GM12878 (cell line): Measurements from ENCODE around the gene TCHP.

Experiments
- ASH2L ChIP-seq: fragments of 300-600, 200-600 bp; sonication (generic); IDR thresholded peaks from 2 replicates; pipeline ENCODE4 v1.6.1; 2017; ENCODE audit warnings: low read depth, mild to moderate bottlenecking, borderline replicate concordance
- BCL11A ChIP-seq: IDR thresholded peaks from 2 replicates; pipeline ENCODE4 v1.6.1; 2011; ENCODE audit warnings: low read depth, low read length
- CREM ChIP-seq: IDR thresholded peaks from 2 replicates; pipeline ENCODE4 v1.6.1; 2014; ENCODE audit warnings: antibody characterized with exemption, low read depth
- GABPA ChIP-seq: IDR thresholded peaks from 2 replicates; pipeline ENCODE4 v1.6.1; 2014; ENCODE audit warnings: antibody characterized with exemption, low read depth, mild to moderate bottlenecking, inconsistent platforms
- MYB ChIP-seq: fragments of 150-350 bp; IDR thresholded peaks from 2 replicates; pipeline ENCODE4 v1.6.1; 2014; ENCODE audit warnings: mild to moderate bottlenecking, low read depth, low read length, borderline replicate concordance
- RAD21 ChIP-seq: IDR thresholded peaks from 2 replicates; pipeline ENCODE4 v1.6.1; 2011; ENCODE audit warnings: mild to moderate bottlenecking, low read depth, low read length, moderate library complexity; ENCODE audit not compliant: insufficient read depth
- YY1 ChIP-seq: IDR thresholded peaks from 2 replicates; pipeline ENCODE4 v1.6.1; 2011; ENCODE audit warnings: low read depth, mild to moderate bottlenecking, low read length
- ZNF207 ChIP-seq: fragments of 450-650 bp; IDR thresholded peaks from 2 replicates; pipeline ENCODE4 v1.6.1; 2014; ENCODE audit warnings: antibody characterized with exemption, mild to moderate bottlenecking, borderline replicate concordance
- TF ChIP-seq, protein P1 (sequence below), 3 experiments: IDR thresholded peaks in 2 of 3; conservative IDR thresholded peaks in 1 of 3; 2 replicates each; pipeline ENCODE4 v1.5.1; 2011; ENCODE audit warnings: low read depth in 3 of 3, low read length in 3 of 3, mild to moderate bottlenecking in 3 of 3, control low read depth in 2 of 3, moderate library complexity in 2 of 3, inconsistent platforms in 1 of 3, mixed read lengths in 1 of 3; ENCODE audit not compliant: control insufficient read depth in 2 of 3, insufficient read depth in 1 of 3; ENCODE audit errors: extremely low read depth in 1 of 3
- TF ChIP-seq, protein P2 (sequence below): fragments of 450-650 bp; IDR thresholded peaks from 2 replicates; pipeline ENCODE4 v1.6.1; 2017; ENCODE audit warnings: mild to moderate bottlenecking, low read depth, inconsistent platforms; ENCODE audit not compliant: poor library complexity, severe bottlenecking
- TF ChIP-seq, protein P3 (sequence below): IDR thresholded peaks from 2 replicates; pipeline ENCODE4 v1.6.1; 2012; ENCODE audit warnings: mild to moderate bottlenecking, low read depth, low read length

DNA sequence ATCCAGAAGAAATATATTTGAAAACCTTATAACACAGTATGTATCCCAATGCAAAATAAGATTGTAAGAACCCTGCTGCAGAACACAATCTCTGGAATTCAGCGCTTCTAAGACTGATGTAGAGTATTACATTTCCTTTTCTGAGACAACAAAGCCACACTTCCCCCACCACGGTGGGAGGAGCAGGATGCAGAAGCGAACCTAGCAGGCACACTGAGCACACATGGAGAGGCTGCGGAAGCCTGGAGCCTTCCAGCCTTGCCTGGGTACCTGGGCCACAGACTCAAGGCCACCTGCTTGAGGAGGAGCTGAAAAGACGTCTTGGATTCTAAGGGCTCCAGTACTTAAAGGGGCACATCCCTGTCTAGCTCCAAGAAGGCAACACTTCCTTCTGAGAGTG is 46.4 kb downstream of the TCHP start:
- TF ChIP-seq GABPA (no peak), CREM (no peak), ZNF207 (no peak), RAD21 (no peak), BCL11A (no peak), MYB (no peak), YY1 (no peak), ASH2L (no peak)
- TF ChIP-seq, protein P1, sequence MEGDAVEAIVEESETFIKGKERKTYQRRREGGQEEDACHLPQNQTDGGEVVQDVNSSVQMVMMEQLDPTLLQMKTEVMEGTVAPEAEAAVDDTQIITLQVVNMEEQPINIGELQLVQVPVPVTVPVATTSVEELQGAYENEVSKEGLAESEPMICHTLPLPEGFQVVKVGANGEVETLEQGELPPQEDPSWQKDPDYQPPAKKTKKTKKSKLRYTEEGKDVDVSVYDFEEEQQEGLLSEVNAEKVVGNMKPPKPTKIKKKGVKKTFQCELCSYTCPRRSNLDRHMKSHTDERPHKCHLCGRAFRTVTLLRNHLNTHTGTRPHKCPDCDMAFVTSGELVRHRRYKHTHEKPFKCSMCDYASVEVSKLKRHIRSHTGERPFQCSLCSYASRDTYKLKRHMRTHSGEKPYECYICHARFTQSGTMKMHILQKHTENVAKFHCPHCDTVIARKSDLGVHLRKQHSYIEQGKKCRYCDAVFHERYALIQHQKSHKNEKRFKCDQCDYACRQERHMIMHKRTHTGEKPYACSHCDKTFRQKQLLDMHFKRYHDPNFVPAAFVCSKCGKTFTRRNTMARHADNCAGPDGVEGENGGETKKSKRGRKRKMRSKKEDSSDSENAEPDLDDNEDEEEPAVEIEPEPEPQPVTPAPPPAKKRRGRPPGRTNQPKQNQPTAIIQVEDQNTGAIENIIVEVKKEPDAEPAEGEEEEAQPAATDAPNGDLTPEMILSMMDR (IDR thresholded peaks at IDR 0.05 in 2 of 3, conservative IDR thresholded peaks at IDR 0.05 in 1 of 3; ENCODE audit: control insufficient read depth in 2 of 3, extremely low read depth in 1 of 3, insufficient read depth in 1 of 3, low read depth in 3 of 3, low read length in 3 of 3) = no peak
- TF ChIP-seq, protein P2, sequence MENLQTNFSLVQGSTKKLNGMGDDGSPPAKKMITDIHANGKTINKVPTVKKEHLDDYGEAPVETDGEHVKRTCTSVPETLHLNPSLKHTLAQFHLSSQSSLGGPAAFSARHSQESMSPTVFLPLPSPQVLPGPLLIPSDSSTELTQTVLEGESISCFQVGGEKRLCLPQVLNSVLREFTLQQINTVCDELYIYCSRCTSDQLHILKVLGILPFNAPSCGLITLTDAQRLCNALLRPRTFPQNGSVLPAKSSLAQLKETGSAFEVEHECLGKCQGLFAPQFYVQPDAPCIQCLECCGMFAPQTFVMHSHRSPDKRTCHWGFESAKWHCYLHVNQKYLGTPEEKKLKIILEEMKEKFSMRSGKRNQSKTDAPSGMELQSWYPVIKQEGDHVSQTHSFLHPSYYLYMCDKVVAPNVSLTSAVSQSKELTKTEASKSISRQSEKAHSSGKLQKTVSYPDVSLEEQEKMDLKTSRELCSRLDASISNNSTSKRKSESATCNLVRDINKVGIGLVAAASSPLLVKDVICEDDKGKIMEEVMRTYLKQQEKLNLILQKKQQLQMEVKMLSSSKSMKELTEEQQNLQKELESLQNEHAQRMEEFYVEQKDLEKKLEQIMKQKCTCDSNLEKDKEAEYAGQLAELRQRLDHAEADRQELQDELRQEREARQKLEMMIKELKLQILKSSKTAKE = no peak
- TF ChIP-seq, protein P3, sequence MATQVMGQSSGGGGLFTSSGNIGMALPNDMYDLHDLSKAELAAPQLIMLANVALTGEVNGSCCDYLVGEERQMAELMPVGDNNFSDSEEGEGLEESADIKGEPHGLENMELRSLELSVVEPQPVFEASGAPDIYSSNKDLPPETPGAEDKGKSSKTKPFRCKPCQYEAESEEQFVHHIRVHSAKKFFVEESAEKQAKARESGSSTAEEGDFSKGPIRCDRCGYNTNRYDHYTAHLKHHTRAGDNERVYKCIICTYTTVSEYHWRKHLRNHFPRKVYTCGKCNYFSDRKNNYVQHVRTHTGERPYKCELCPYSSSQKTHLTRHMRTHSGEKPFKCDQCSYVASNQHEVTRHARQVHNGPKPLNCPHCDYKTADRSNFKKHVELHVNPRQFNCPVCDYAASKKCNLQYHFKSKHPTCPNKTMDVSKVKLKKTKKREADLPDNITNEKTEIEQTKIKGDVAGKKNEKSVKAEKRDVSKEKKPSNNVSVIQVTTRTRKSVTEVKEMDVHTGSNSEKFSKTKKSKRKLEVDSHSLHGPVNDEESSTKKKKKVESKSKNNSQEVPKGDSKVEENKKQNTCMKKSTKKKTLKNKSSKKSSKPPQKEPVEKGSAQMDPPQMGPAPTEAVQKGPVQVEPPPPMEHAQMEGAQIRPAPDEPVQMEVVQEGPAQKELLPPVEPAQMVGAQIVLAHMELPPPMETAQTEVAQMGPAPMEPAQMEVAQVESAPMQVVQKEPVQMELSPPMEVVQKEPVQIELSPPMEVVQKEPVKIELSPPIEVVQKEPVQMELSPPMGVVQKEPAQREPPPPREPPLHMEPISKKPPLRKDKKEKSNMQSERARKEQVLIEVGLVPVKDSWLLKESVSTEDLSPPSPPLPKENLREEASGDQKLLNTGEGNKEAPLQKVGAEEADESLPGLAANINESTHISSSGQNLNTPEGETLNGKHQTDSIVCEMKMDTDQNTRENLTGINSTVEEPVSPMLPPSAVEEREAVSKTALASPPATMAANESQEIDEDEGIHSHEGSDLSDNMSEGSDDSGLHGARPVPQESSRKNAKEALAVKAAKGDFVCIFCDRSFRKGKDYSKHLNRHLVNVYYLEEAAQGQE = no peak
